NT2/D1 (cell line): ENCODE results near the gene COL5A2.

Experiments
- DNase-seq: peaks from one replicate; pipeline ENCODE4 v3.0.0-alpha.2; 2011; ENCODE audit warnings: low read depth, low spot score
- H3K27me3 ChIP-seq: 2 replicates; pipeline ENCODE4 v1.6.0; 2011; ENCODE audit warnings: mild to moderate bottlenecking; ENCODE audit not compliant: insufficient read length, insufficient read depth
- H3K36me3 ChIP-seq: 2 replicates; pipeline ENCODE4 v1.6.1; 2011; ENCODE audit warnings: mild to moderate bottlenecking, low read length, mixed read lengths; ENCODE audit not compliant: insufficient read depth, insufficient read length
- H3K4me1 ChIP-seq: 2 replicates; pipeline ENCODE4 v1.5.1; 2011; ENCODE audit not compliant: insufficient read depth, insufficient read length
- H3K4me3 ChIP-seq: 2 replicates; pipeline ENCODE4 v1.5.1; 2011; ENCODE audit warnings: low read depth; ENCODE audit not compliant: insufficient read length
- H3K9ac ChIP-seq: 2 replicates; pipeline ENCODE4 v1.6.0; 2011; ENCODE audit warnings: low read depth; ENCODE audit not compliant: insufficient read length
- H3K9me3 ChIP-seq: 2 replicates; pipeline ENCODE4 v1.5.1; 2011; ENCODE audit warnings: mild to moderate bottlenecking, low read length; ENCODE audit not compliant: insufficient read depth
- SUZ12 ChIP-seq: IDR thresholded peaks from 2 replicates; pipeline ENCODE4 v1.6.1; 2011; ENCODE audit not compliant: insufficient read length, insufficient read depth; ENCODE audit errors: extremely low read depth
- YY1 ChIP-seq: IDR thresholded peaks from 2 replicates; pipeline ENCODE4 v1.6.1; 2011; ENCODE audit not compliant: insufficient read length, insufficient read depth
- ZNF274 ChIP-seq: IDR thresholded peaks from 2 replicates; pipeline ENCODE4 v1.6.1; 2011; ENCODE audit warnings: mild to moderate bottlenecking, low read depth, low read length

COL5A2 gene

DNA sequence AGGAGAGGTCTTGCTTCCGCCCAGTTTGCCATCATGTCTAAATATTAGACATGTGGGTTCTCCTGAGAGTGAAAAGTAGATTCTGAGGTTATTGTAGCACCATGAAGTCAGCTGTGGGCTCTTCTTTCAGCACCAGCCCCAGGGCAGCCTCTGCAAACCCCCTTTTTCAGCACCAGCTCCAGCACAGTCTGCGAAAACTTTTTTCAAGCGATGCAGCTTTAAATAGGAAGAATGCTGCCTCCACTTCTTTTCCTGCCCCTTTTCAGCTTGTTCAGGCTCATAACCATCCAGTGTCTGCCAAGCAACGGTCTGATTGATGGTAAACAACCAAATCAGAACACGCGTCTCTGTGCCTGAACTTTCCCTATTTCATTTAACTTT is at the start of gene COL5A2:
TSS of gene COL5A2 (minus strand) at position 192 of the 381 bp plus-strand sequence. CDS start at position 35, 157 bp downstream.
- Histone ChIP-seq H3K36me3 (no peaks in the 10 kb centered on the region), H3K9me3 (no peaks in the 10 kb centered on the region), H3K9ac (peak within 1 kb of the TSS; percentile 51), H3K27me3 (no peaks in the 10 kb centered on the region), H3K4me1 (no peaks in the 10 kb centered on the region), H3K4me3 (peak within 1 kb of the TSS; percentile 36)
- no peak for TF ChIP-seq YY1
- TF ChIP-seq ZNF274, result no peak
- no peak for TF ChIP-seq SUZ12
- no peak for DNase-seq

GRCh38 chr2:189226017-189226416 is 46.5 kb upstream of the COL5A2 start:
- no peaks in the 10 kb centered on the region for H3K36me3 ChIP-seq
- TF ChIP-seq SUZ12, result no peak
- H3K27me3 ChIP-seq, result no peaks in the 10 kb centered on the region
- H3K4me3 ChIP-seq, result no peak overlapping the region
- H3K9me3 ChIP-seq, result no peaks in the 10 kb centered on the region
- H3K9ac ChIP-seq, result no peak overlapping the region
- no peaks in the 10 kb centered on the region for H3K4me1 ChIP-seq
- no peak for DNase-seq

- TF ChIP-seq SUZ12 (no peak), YY1 (no peak)
- Histone ChIP-seq H3K27me3 (no peaks in the 10 kb centered on the region), H3K4me3 (no peak overlapping the region), H3K4me1 (no peaks in the 10 kb centered on the region), H3K9ac (no peak overlapping the region), H3K9me3 (no peaks in the 10 kb centered on the region), H3K36me3 (no peaks in the 10 kb centered on the region)
- no peak for DNase-seq
These were observed 45.5 kb upstream of the COL5A2 start for GRCh38 chr2:189225032-189225431.

- TF ChIP-seq ZNF274, result no peak
- no peak for TF ChIP-seq YY1
- TF ChIP-seq SUZ12, result no peak
- H3K9ac ChIP-seq, result no peak overlapping the region
These were observed 43.0 kb upstream of the COL5A2 start for GRCh38 chr2:189222468-189223105.

GRCh38 chr2:189221811-189222467 is 42.4 kb upstream of the COL5A2 start:
- no peaks in the 10 kb centered on the region for H3K4me1 ChIP-seq
- no peak overlapping the region for H3K9ac ChIP-seq
- no peaks in the 10 kb centered on the region for H3K36me3 ChIP-seq
- no peaks in the 10 kb centered on the region for H3K9me3 ChIP-seq
- no peak overlapping the region for H3K4me3 ChIP-seq
- DNase-seq, result no peak
- H3K27me3 ChIP-seq, result no peaks in the 10 kb centered on the region
- no peak for TF ChIP-seq SUZ12
- no peak for TF ChIP-seq YY1
- no peak for TF ChIP-seq ZNF274

More at GRCh38 chr2:189222468-189223105, 43.0 kb upstream of the COL5A2 start:
- Histone ChIP-seq H3K9me3 (no peaks in the 10 kb centered on the region), H3K4me1 (no peaks in the 10 kb centered on the region), H3K4me3 (no peak overlapping the region), H3K27me3 (no peaks in the 10 kb centered on the region), H3K36me3 (no peaks in the 10 kb centered on the region)
- no peak for DNase-seq

DNA sequence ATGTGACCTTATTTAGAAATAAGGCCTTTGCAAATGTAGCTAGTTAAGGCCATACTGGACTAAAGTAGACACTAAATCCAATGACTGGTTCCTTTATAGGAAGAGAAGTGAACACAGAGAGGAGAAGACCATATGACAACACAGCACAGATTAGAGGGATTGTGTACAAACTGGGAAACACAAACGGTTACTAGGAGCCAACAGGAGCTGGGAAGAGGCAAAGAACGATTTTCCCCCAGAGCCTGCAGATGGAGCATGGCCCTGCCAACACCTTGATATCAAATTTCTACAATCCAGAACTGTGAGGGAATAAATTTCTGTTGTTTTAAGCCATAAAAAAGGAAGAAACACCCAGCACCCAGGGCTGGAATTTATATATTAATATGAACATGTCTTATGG is 38.7 kb upstream of the COL5A2 start:
- Histone ChIP-seq H3K4me3 (no peak overlapping the region), H3K27me3 (no peaks in the 10 kb centered on the region)

GRCh38 chr2:189217541-189217940 is 38.0 kb upstream of the COL5A2 start:
- Histone ChIP-seq H3K36me3 (no peaks in the 10 kb centered on the region), H3K4me1 (no peaks in the 10 kb centered on the region), H3K4me3 (no peak overlapping the region), H3K27me3 (no peaks in the 10 kb centered on the region), H3K9ac (no peak overlapping the region), H3K9me3 (no peaks in the 10 kb centered on the region)
- DNase-seq, result peak; percentile 73
- TF ChIP-seq YY1, result no peak
- TF ChIP-seq SUZ12, result no peak
- TF ChIP-seq ZNF274, result no peak

More for the DNA sequence above, 38.7 kb upstream of the COL5A2 start:
- DNase-seq, result no peak
- H3K4me1 ChIP-seq, result no peaks in the 10 kb centered on the region
- TF ChIP-seq SUZ12 (no peak), YY1 (no peak), ZNF274 (no peak)
- no peaks in the 10 kb centered on the region for H3K9me3 ChIP-seq
- H3K36me3 ChIP-seq, result no peaks in the 10 kb centered on the region
- no peak overlapping the region for H3K9ac ChIP-seq

DNA sequence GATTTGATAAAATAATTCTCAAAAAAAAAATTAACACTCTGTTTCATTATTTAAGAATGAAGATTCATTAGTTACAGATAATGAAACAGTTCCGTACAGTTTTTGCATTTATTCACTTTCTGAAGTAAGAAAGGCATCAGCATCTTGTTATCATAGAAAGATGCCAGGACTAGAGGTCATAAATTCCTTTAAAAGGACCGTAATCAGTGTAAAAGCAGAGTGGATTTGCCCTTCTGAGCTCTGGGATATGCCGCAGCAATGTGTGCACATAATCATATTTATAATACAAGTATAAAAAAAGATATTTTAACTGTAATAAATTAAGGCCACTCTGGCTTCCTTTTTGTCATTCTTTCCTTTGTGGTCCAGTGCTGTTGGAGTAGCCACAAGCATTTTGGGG is 37.5 kb upstream of the COL5A2 start:
- H3K9ac ChIP-seq, result no peak overlapping the region
- H3K36me3 ChIP-seq, result no peaks in the 10 kb centered on the region
- no peak overlapping the region for H3K4me3 ChIP-seq
- H3K9me3 ChIP-seq, result no peaks in the 10 kb centered on the region
- TF ChIP-seq SUZ12, result no peak
- no peak for TF ChIP-seq YY1
- TF ChIP-seq ZNF274, result no peak
- no peaks in the 10 kb centered on the region for H3K27me3 ChIP-seq
- H3K4me1 ChIP-seq, result no peaks in the 10 kb centered on the region
- no peak for DNase-seq
